Activated CD8-positive, alpha-beta memory T cell treated with anti-CD3 and anti-CD28 coated beads, Interleukin-2, amount 50 U/mL, for 24 hours (primary cell): ENCODE data around the gene FBXO33.
"Not testable (repeated sequence)": the region's sequence is repeated elsewhere in the genome, so short reads cannot be mapped to it uniquely, and the experiment has no call there.

Experiments used
- DNase-seq: peaks from one replicate; pipeline ENCODE4 v3.0.0-alpha.2; 2020; ENCODE audit errors: extremely low read depth

Gene FBXO33

GRCh38 chr14:39369029-39369428 lies 63.2 kb downstream of the FBXO33 start:
- no peak for DNase-seq

- DNase-seq, result no peak
These were observed 63.8 kb downstream of the FBXO33 start for GRCh38 chr14:39368261-39368959.

- no peak for DNase-seq
These were observed 64.9 kb downstream of the FBXO33 start for GRCh38 chr14:39367387-39367751.

GRCh38 chr14:39366460-39367386 lies 65.5 kb downstream of the FBXO33 start:
- DNase-seq, result no peak

GRCh38 chr14:39365354-39365753 lies 66.9 kb downstream of the FBXO33 start:
- DNase-seq, result no peak

- no peak for DNase-seq
These were observed 67.7 kb downstream of the FBXO33 start for GRCh38 chr14:39364509-39364908.

GRCh38 chr14:39361556-39361955 lies 70.7 kb downstream of the FBXO33 start:
- DNase-seq, result not testable (repeated sequence)

GRCh38 chr14:39360316-39360715 lies 71.9 kb downstream of the FBXO33 start:
- no peak for DNase-seq

- not testable (repeated sequence) for DNase-seq
These were observed 73.2 kb downstream of the FBXO33 start for GRCh38 chr14:39359069-39359468.

- DNase-seq, result no peak
These were observed 80.5 kb downstream of the FBXO33 start for GRCh38 chr14:39351708-39352107.

- no peak for DNase-seq
These were observed 81.4 kb downstream of the FBXO33 start for GRCh38 chr14:39350866-39351265.
